ENCODE measurements around the gene ONECUT3. TPM values are rescaled to one million over a fixed set of nuclear protein-coding genes. Genes with fewer than 3 reads are reported as not detected.
"Not testable (repeated sequence)": the region's sequence is repeated elsewhere in the genome, so short reads cannot be mapped to it uniquely, and the experiment has no call there.

Gene ONECUT3
- total RNA-seq, result not detected
- long read RNA-seq, result 0 reads

DNA sequence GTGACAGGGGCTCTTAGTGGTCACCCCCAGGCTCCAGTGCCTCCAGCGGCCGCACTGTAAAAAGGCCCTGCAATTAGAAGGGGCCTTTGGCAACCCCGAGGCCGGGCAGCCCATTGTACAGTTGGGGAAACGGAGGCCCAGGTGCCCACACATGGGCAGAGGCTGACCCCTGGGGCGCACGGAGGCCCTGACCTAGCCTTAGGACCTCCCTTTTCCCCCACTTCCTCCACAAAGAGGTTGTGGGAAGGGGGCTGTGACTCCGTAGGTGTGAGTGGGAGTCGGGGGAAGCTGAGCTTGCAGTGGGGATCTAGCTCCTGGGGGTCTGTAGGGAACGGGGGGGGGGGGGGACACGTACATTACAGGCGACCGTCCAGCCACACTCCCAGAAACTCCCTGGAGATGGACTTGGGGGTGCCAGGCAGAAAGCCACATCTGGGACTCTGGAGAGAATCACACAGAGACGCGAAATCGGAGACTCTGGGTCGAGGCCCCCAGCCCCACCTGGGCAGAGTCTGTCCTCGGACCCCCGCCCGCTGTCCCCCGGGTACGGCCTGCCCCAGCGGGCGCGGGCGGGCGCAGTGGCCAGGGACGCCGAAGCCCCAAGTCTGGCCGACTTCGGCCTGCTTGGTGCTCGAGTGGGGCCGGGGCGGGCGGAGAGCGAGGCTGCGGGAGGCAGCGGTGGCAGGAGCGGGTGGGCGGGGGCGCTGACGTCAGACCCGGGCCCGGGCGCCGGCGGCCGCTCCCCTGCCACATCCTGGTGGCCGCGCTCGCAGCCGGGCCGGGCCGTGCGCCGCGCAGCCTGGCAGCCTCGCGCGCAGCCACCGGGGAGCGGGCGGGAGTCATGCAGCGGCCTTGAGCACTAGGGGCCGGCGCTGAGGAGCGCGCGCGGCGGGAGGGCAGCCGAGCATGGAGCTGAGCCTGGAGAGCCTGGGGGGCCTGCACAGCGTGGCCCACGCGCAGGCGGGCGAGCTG lies at the start of gene ONECUT3:
ONECUT3 (plus strand) TSS at position 750 of the 972 bp plus-strand sequence; CDS start at position 907, 157 bp downstream.
- DNase-seq, result no peak
- ATAC-seq, result no peak
- intact Hi-C loops (cut with DNase I), result no loop called here

- intact Hi-C loops (cut with DNase I), result no loop called here
- DNase-seq (no peak), ATAC-seq (no peak)
These were observed 49.0 kb upstream of the ONECUT3 start for GRCh38 chr19:1704339-1704738.

- DNase-seq (no peak), ATAC-seq (no peak)
- intact Hi-C loops (cut with DNase I), result no loop called here
These were observed 47.9 kb upstream of the ONECUT3 start for GRCh38 chr19:1705367-1705766.

DNA sequence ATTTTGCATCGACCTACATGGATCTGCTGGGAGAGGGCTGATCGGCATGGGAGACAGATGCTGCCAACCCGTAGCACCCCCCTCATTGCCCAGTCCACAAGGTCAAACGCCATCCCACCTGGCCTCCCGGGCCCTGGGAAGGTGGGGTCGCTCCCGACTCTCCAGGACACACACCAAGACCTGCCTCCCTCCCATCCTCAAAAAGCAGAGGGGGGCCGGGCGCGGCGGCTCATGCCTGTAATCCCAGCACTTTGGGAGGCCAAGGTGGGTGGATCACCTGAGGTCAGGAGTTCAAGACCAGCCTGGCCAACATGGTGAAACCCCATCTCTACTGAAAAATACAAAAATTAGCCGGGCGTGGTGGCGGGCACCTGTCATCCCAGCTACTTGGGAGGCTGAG lies 46.7 kb upstream of the ONECUT3 start:
- DNase-seq; ATAC-seq; intact Hi-C loops (cut with DNase I): not testable (repeated sequence)

DNA sequence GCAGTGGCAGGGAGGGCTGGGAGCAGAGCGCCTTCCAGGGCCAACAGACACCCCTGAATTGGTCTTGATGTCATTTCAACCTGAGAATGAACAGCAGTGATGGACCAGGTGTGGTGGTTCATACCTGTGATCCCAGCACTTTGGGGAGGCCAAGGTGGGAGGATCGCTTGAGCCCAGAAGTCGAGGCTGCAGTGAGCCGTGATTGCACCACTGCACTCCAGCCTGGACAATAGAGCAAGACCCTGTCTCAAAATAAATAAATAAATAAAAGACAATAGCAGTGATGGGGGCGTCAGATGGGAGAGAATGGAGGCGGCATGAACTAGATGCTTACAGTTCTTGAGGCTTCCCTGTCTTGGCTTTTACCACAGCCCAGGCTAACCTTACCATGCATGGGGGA lies 46.1 kb upstream of the ONECUT3 start:
- intact Hi-C loops (cut with DNase I), result no loop called here
- DNase-seq, result no peak
- no peak for ATAC-seq

GRCh38 chr19:1713170-1713569 lies 40.1 kb upstream of the ONECUT3 start:
- intact Hi-C loops (cut with DNase I), result no loop called here

DNA sequence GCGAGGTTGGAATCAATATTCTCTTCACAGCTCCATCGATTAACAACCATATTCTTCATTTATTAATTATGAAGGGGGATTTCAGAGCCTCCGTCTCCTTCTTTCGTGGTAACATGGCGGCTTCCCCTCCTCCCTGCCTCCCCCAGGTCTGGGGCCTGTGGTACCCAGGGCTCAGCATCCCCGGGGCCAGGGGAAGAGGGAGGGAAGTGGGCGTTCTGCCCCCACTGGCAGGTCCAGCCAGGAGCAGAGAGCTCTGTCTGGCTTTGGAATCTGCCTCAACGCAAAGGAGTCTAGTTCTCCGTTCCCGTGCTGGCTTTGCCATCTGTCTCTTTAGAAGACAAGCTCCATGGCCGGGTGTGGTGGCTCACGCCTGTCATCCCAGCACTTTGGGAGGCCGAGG lies 37.8 kb upstream of the ONECUT3 start:
- intact Hi-C loops (cut with DNase I), result no loop called here
- ATAC-seq, result no peak
- no peak for DNase-seq

More at GRCh38 chr19:1713170-1713569, 40.1 kb upstream of the ONECUT3 start:
- no peak for DNase-seq
- ATAC-seq, result no peak

DNA sequence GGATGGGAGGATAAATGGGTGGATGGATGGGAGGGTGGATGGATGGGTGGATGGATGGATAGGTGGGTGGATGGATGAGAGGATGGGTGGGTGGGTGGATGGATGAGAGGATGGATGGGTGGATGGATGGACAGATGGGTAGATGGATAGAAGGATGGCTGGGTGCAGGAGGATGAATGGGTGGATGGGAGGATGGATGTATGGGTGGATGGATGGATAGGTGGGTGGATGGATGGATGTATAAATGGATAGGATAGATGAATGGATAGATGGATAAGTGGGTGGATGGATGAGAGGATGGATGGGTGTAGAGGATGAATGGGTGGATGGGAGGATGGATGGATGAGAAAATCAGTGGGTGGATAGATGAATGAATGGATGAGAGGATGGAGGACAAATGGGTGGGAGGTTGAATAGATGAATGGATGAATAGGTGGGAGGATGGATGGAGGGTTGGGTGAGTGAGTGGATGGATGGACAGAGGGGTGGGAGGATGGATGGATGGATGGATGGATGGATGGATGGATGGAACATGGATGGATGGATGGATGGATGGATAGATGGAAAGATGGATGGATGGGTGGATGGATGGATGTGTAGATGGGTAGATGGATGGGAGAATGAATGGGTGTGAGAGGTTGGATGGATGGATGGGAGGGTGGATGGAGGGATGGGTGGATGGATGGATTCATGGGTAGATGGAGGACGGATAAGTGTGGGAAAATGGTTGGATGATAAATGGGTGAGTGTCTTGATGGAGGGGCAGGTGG lies 35.9 kb upstream of the ONECUT3 start:
- no peak for DNase-seq
- no peak for ATAC-seq
- intact Hi-C loops (cut with DNase I), result no loop called here

DNA sequence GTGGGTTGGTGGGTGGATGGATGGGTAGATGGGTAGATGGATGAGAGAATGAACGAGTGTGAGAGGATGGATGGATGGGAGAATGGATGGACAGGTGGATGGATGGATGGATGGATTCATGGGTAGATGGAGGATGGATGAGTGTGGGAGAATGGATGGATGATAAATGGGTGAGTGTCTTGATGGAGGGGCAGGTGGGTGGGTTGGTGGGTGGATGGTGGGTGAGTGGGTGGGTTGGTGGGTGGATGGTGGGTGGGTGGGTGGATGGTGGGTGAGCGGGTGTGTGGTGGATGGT lies 35.4 kb upstream of the ONECUT3 start:
- ATAC-seq, result no peak
- intact Hi-C loops (cut with DNase I), result no loop called here
- DNase-seq, result no peak

DNA sequence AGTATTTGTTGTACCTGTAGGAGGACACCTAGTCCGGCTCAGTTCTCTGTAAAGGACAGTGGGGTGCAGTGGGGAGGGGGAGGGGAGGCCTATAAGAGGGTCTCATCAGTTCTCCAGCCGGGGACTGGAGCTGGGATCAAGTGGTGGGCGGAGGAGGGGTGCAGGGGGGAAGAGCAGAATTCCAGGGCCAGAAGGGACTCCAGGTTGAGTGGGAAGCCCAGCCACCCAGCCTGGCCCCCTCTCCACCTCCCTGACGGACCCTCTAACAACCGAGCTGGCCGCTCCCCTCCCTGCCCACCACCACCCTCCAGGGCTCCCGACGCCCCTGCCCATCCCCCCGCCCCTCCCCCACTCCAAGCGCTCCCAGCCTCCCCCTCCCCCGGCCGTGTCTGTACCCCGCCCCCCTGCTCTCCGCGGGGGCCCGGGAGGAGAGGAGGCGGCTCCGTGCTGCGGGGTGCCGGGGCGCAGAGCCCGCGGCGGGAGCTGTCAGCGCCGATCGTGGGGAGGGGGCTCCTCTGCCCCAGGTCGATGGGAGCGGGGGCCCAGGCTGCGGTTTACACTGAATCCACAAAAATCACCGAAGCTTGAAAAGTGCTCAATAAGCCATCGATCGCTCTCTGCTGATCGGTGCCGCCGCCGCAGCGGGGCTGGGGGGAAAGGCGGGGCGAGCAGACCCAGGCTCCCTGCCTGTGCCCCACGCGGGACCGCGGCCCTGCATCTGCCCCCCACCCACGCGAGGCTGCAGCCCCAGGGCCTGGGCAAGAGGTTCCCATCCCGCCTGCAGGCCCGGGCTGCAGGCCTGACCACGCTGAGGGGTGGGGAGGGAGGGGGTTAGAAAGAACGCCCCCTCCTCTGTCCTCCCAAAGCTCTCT lies 34.6 kb upstream of the ONECUT3 start:
- DNase-seq, result no peak
- intact Hi-C loops (cut with DNase I), result no loop called here
- no peak for ATAC-seq

GRCh38 chr19:1719519-1719918 lies 33.8 kb upstream of the ONECUT3 start:
- DNase-seq (no peak), ATAC-seq (no peak)
- intact Hi-C loops (cut with DNase I), result no loop called here

- ATAC-seq, result no peak
- intact Hi-C loops (cut with DNase I), result no loop called here
- DNase-seq, result no peak
These were observed 33.1 kb upstream of the ONECUT3 start for GRCh38 chr19:1720237-1720636.

DNA sequence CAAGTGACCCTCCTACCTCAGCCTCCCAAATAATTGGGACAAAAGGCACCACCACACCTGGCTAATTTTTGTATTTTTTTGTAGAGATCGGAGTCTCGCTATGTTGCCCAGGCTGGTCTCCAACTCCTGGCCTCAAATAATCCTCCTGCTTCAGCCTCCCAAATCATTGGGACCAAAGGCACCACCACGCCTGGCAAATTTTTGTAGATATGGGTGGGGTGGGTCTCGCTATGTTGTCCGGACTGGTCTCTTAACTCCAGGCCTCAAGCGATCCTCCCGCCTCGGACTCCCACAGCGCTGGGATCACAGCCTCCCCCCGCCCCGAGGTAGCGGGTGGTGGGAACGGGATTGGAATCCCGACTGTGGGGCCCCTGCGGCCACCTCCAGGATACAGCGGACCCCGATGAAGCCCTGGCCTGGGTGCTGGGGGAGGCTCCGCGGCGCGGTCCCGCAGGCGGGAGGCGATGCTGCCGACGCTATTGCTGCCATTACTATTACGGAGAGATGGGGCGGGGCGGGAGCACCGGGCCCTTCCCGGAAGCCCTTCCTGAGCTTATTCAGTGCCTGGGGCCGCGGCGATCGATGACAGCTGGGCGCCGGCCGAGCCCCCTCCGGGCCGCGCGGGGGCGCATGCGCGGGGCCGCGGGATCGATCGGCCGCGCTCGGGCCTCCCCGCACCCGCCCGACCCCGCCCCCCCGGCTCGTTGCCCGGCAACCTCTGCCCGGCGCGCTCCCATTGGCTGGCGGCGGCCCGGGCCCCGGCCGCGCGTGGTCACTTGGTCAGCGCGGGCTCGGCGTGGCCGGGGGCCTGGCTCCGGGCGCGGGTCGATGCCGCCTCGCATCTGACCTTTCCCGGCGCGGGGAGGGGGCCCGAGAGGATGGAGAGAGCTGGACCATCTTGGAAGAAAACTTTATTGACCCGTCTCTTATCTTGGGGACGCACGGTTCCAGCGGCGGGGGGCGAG lies 27.9 kb upstream of the ONECUT3 start:
- intact Hi-C loops (cut with DNase I), result no loop called here
- DNase-seq (peak; percentile 57), ATAC-seq (peak; percentile 86 to 92)

DNA sequence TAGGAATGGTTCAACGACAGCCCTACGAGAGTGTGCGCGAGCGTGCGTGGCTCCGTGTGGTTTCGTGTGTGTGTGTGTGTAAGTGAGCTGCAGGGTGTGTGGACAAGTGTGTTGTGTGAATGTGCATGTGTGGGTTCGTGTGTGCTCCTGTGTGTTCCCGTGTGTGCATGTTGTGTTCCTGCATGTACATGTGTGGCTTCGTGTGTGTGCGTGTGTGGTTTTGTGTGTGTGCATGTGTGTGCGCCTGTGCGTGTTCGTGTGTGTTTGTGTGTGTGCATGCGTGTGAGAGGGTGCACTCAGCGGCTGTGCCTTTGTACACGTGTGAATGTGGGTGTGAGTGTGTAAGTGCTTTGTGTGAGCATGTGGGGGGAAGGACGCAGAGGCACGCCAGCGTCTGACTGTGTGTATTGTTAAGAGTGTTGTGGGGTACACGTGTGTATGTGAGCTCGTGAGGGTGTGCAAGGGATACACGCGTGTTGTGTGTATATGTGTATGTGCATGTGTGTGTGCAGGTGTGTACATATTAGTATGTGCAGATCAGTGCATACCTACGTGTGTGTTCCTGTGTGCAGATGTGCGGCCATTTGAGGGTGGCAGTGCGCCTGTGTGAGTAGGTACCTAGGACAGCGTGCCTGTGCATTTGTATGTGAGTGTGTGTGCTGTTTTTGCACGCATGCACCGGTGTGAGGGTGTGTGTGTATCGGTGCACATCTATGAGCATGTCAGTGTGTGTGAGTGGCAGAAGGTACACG lies 24.3 kb upstream of the ONECUT3 start:
- no peak for ATAC-seq
- DNase-seq, result no peak
- intact Hi-C loops (cut with DNase I), result no loop called here

DNA sequence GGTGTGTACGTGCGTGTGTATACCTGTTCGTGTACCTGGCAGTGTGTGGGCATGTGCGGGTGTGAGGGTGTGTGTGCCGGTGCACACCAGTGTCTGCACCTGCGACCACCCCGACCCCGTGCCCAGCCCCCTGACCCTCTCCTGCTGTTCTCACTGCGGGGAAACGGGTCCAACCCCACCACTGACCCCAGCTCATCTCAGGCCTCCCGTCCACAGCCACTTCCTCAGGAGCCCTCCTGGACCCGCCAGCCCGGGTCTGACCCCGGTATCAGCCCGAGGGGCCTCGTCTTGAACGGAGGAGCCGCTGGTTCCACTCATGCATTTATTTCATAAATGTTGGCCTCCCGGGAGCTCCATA lies 23.8 kb upstream of the ONECUT3 start:
- intact Hi-C loops (cut with DNase I), result no loop called here
- no peak for DNase-seq
- ATAC-seq, result no peak

DNA sequence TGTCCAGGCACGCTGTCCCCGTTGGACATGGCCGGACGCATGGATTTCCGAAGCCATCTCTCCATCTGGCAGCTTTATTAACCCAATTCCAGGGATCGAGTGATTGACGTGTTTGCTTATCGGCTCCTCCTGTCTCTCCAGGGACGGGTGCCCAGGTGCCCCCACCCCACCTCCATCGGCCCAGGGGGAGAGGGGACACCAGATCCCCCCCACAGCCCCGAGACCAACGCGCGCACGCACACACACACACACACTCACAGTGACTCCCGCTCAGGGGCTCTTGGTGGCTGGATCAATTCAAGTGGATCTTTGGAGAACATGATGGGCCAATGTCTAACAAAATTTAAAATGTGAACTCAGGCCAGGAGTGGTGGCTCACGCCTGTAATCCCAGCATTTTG lies 23.1 kb upstream of the ONECUT3 start:
- intact Hi-C loops (cut with DNase I), result no loop called here
- ATAC-seq (no peak), DNase-seq (no peak)

- intact Hi-C loops (cut with DNase I), result no loop called here
- no peak for ATAC-seq
These were observed 18.9 kb upstream of the ONECUT3 start for GRCh38 chr19:1734321-1734966.

More at GRCh38 chr19:1734321-1734966, 18.9 kb upstream of the ONECUT3 start:
- no peak for DNase-seq

Measured in left cardiac atrium (tissue), 4 donors.